UCSD-AML1 (cell line): ENCODE measurements around the gene SYNM.

Experiments used
- DNase-seq: peaks from one replicate; lab custom pipeline; 2025; ENCODE audit not compliant: unreplicated experiment; lab: John Stamatoyannopoulos, UW

The SYNM gene

DNA sequence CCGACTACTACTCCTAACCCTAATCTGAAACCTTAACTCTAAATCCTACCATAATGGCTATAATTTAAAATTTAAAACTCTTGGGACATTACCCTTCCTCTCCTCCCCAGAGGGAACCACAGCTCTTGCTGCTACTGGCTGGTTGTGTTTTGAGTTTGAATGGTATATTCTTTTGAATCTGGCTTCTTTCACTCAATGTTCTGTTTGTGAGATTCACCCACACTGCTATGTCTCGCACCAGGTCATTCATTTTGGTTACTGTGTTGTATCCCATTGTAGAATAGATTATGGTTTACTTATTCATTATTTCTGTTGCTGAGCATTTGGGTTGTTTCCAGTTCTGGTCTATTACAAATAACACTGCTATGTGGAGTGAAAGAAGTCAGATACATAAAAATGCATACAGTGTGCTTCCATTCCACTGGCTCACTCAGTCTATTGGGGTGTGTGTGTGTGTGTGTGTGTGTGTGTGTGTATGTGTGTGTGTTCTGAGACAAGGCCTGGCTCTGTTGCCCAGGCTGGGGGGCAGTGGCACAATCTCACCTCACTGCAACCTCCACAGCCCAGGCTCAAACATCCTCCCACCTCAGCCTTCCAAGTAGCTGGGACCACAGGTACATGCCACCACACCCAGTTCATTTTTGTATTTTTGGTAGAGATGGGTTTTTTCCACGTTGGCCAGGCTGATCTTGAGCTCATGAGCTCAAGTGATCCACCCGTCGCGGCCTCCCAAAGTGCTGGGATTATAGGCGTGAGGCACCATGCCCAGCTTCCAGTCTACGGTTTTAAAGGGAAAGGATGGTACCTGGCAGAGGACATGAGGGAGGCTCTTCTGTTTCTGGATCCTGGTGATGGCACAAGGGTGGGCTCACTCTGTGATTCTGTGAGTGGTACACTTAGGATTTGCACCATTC is 19.2 kb upstream of the SYNM start:
- no peak for DNase-seq

DNA sequence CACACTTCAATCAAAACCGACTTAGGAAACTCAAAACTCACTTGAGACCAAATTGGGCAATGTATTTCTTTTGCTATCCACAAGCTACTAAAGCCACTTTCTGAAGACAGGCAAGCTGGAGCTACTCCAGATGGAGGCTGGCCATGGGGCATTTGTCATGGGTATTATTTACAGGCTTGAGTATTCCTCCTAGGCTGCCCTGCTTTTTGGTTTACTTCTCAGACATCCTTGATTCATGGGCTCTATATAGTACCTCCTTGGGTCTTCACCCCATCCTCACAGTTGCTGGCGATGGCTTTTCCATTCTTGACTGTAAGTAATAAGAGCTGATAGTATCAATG is 18.6 kb upstream of the SYNM start:
- DNase-seq, result no peak

DNA sequence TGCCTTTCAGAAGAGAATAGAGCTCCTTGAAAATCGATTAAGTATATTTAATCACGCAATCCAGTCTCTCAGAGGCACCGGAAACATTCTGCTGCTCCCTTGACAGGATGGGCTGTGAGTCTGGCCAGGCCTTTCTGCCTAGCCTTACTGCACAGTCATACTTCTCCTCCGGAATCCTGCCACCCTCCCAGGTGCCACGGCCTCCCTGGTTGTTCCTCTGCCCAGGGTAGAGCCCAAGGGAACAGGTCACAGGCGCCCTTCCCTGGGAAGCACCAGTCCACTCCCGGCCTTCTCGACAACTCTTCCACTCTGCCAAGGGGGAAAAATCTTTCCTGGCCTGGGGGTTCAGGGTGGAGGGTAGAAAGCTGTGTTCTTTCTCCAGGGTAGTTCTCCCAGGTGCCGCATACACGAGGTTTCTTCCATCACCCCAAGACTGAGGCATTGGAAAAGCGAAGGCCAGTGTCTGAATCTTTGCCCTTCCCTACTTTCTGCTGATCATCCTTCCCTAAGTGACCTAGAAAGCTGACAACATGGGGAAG is 17.4 kb upstream of the SYNM start:
- no peak for DNase-seq

DNA sequence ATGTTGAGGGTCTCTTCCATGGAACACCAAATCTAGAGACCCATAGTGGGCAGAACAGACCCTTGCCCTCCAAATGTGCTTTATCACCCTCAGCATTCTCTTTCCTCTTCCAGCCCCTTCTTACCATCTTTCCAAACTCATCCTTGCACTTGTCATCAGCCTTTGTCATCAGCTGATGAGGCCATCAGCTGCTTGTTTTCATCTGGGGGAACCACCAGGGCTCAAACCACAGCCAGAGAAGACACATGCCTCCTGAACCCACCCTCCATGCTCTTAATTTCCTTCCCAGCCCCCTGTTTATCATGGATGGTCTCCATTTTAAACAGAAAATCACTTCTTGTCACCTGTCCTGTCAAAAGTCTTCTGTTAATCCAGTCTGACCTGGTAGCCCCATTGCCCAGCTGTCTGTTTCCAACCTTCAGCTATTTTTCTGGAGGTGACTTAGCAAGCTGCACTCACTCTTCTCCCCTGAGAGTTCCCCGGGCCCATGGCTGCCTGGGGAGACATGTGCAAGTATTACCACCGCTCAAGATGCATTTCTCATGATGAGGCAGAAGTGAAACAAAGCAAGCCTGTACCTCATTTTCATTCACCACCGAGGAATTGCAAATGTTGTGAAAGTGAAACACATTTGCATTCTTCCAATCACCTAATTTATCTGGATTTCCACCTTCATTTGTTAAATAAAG is 14.7 kb upstream of the SYNM start:
- no peak for DNase-seq

DNA sequence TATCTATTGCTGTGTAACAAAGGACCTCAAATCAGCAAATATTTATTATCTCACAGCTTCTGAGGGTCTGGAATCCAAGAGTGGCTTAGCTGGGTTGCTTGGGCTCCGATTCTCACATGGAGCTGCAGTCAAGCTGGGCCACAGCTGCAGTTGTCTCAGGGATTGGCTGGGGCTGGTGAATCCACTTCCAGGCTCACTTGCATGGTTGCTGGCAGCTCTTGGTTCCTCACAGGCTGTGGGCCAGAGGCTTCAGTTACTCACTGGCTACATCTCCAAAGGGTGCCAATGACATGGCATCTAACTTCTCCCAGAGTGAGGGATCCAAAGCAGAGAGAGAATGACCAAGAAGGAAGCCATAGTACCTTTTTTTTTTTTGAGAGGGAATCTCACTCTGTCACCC is 13.9 kb upstream of the SYNM start:
- no peak for DNase-seq

DNA sequence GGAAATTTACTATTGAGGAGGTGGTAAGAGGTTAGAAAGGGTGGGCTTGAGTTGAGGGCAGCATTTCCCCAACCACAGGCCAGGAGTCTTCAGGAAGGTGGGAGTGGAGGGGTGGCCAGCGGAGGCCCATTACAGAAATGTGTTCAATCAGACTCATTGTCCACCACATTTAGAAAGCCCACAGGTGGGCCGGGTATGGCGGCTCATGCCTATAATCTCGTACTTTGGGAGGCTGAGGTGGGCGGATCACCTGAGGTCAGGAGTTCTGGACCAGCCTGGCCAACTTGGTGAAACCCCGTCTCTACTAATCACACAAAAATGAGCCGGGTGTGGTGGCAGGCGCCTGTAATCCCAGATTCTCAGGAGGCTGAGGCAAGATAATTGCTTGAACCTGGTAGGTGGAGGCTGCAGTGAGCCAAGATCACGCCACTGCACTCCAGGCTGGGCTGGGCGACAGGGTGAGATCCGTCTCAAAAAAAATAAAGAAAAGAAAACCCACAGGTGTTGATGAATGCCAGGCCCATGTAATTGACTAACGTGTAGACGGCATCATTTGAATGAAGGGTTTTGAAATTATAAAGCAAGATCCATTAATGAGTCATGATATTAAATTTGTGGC is 12.2 kb upstream of the SYNM start:
- DNase-seq, result no peak

DNA sequence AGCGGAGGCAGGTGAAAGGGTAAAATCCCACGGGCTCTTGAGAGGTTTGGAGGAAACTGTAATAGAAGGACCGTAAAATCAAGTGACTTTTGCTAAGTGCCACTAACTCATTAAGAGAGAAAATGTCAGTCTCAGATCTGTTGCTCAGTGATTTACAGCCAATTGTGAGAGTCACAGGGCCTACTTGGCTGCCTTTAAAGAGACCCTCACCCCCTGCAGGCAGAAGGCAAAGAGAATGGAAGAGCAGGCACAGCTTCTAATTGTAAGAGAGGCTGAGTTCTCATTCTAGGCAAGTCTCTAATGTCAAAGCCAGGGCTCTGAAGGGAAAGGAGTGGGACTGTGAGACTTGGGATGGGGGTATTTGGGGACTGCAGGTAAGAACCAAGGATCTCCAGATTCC is 9.3 kb upstream of the SYNM start:
- DNase-seq, result no peak

DNA sequence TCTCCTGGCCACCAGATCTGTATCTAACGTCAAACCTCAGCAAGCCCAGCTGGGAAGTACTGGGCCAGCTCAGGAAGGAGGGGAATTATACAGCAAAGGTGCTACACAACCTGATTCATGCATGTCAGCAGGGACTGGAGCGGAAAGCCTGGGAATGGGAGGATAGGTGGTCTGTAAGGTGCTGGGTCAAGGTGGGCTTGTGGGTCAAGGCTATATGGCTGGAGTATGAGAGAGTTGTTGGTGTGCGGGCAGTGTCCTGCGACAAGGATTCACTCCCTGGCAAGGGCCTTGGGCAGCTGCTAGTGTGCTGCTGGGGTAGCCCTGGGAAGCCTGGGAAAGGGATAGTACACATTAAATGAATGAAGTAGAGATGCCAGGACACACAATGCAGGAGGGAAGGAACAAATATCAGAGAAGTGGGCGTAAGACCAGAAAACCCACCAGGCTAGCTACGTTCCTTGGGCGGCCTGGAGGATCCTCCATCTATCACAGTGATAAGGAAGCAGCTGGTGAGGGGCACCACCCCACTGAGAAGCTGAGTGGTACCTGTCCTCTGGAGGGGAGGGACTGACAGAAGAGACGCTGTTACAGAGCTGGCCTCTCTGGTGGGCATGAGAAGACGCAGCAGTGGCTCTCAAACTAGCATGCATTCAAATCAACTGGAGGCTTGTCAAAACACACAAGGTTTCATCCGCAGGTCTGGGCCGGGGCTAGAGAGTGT is 8.5 kb upstream of the SYNM start:
- DNase-seq, result no peak

DNA sequence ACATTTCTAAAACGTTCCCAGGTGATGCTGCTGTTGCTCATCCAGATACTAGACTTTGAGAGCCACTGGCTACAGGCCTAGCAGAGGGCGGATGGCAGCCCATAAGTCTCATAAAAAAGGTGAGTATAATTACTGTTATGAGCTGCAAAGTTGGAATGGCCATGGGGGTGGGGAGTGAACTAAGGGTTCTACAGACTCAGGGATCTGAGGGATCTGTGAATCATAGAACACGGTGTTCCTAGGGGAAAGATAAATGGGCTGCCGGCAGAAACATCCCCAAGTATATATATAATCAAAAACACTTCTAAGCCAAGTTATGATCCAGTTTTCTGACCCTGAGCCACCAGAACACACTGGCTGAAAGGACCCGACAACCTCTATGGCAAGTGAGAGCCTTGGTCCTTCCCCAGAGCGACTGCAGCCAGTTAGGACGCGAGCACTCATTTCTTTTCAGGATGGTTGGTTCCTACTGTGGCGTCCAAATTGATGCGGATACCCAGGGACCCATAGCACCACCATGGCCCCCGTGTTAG is 7.9 kb upstream of the SYNM start:
- DNase-seq, result no peak

DNA sequence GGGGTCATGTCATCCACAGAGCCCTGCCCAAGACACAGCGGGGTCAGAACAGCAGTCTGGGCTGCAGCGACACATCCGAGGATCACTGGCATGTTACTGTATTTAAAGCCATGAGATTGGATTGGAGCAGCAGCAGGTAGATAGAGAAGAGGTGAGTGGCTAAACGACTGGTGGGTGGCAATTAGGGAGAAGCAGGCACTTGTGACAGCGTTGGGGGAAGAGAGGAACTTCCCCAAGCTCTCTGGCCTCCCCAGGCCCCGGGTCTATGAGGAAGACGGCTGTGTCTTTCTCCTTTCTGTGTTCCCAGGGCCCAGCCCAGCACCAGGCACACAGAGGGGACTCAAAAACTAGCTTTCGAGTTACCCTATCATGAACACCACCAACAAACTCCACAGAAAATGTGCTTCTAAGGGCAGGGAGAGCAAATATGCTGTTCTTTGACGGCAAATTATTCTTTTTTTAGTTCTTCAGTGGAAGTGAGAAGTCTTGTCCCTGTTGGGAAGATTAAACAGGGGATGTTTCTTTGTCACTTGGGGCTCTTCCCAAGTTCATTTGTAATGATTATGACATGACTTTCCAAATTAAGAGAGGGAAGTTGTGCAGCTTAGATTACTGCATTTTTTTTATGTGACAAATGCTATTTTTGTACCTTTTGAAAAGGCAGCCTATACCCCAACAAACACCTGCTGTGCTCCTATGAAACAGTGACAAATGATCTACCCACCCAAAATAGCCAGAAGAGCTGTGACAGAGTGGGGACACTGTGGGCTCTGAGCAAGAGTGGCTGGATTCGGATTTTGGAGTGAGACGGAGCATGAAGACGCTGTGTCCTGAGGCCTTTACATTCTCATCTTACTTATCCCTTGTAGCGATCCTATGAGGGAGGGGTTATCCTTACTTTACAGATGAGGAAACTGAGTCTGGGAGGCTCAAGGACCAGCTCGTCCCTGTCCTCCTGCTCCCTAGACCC is 7.2 kb upstream of the SYNM start:
- no peak for DNase-seq

DNA sequence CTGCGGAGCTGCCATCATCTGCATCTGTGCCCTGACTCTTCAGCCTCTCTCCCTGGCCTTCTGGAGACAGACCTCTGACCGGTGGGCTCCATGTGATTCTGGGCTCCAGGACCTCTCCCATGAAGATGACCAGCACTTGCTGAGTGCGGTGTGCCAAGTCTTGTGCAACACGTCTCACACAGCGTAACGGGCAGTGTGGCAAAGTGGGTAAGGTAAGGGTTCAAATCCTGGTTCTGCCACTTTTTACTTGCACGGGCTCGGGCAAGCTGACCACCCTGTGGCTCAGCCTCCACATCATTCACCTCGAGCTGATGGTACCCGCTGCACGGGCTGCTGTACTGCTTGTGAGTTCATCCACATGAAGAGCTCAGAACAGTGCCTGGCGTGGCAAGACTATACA is 6.5 kb upstream of the SYNM start:
- no peak for DNase-seq

DNA sequence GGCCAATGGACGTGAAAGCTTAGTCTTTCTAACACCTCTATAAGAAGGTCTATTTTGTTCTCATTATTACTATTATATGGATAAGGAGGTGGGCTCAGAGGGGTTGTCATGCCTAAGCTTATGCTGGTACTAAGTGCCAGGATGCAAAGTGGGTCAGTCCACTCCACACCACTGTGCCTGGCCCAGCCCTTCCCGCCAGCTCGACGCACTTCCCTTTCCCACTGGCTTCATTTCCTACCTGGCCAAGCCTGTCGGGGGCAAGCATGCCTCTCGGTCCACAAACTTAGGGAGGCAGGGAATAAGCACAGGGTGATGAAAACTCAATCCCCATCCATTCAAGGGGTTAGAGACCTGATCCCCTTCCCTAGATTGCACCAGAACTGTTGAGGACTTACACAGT is 5.9 kb upstream of the SYNM start:
- DNase-seq, result no peak

DNA sequence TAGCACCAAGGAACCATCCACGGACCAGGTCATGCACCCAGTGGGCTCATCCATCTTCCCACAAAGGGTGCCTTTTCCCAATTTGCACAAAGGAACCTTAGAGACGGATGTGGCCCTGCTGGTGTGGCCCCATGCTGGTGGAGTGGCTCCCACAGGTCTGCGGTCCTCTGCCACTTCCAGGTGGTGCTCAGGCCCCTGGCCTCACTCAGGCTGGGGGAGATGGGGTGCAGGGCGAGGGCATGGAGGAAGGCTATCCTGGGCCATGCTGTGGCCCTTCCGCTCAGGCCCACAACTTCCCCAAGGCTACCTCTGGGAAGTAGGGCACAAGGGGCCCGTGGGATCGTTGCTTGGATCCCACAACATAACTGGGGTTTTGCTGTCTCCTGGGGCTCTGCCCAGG is 5.2 kb upstream of the SYNM start:
- DNase-seq, result no peak

DNA sequence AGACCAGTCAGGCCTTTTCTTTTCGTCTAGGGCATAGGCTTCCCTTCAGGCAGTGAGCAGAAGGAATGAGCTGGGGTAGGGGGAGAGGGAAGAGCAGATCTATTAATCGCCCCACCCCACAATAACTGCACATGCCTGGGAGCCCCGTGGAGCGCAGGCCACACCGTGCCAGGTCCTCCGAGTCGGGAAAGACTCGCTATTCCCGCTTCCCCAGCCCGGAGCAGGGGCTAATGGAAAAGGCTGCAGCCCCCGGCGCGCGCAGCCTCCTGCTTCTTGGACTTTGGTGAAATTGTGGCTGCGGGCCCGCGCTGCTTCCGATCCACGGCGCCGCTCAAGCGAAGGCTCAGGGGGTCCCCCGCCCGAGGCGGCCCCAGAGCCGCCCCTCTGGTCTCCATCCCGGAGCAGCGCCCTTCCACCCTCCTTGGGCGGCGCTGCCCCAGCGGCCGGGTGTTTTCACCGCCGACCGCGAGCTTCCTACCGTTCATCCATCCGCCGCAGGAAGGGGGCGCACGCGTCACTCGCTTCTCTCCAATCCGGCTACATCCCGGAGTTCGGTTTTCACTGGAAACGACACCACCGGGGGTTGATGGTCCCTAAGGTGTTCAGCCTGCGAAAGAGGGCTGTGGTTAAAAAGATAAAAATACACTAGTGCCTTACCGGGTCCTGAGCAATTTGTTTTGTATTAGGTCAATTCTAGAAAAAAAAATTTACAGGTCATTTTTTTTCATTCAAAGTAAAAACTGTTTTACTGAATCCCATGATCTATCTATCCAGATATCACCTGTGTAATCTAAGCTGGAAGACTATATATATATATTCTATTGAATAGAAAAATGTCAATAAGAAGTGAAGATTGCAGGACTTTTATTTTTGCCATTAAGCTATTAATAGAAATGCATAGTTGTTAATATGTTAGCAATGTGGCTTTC is 4.4 kb upstream of the SYNM start:
- DNase-seq, result peak; percentile 62

DNA sequence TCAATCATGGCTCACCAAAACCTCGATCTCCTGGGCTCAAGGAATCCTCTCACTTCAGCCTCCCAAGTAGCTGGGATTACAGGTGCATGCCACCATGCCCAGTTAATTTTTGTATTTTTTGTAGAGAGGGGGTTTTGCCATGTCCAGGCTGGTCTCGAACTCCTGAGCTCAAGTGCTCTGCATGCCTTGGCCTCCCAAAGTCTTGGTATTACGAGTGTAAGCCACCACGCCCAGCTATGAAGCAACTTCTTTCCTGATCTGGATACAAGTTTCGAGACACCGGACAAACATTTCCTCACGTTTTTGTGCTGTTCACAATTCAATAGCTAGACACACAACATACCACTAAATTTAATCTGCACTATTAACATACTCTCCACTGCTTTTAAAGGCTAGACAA is 3.4 kb upstream of the SYNM start:
- no peak for DNase-seq

DNA sequence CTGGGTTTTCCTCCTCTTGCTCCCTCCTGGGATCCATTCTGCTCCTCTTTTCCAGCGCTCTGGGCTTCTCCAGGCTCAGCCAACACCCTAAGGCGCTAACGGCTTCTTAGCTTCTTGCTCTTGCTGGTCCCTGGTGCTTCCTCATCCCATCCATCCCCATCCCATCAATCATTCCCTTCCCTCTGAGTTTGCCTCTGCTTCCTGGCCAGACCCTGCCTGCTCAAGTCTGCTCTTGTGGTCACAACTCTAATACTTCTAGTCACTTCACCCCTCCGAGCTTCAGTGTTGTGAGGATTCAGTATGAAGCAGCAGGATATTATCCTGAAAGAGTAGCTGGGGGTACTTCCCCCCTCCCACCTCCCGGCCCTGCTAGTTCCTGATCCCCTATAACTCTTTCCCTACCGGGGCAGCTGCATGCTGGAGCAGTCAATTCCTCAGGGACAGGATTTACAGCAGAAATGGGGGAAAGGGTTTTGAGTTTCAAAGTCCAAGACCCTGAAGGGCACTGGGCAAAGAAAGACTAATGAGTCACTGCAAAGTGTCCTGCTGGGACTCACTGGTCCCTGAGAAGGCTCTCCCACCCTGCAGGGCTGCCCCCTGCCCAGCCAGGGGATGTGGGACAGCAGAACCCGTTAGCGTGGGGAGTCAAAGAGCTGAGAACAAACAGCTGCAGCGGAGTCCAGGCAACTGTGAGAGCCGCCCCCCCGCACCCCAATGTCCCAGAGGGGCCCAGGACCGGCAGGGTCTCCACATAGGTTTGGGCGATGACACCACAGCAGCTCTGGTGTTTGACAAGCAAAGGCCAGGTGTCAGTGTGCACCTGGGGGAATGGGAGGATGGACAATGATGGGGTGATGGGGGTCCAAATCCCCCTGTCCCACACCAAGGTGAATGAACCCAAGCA is 2.3 kb upstream of the SYNM start:
- DNase-seq, result no peak

DNA sequence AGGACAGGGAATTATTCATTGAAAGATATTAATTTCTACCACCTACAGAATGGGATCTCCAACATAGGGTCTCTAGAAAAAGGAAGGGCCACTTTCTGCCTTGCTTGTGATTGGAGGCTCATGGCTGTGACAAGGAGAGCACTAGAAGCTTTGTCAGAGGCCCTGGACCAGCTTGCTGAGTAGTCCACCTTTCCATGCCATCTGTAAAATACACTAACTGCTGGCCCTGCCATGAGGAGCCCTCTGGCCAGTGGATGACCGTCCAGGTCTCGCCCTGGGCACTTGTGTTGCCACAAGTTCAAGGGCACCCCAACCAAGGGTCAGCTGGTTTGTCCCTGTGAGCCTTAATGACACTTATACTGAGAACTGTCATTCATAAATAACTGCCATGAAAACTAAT is 1.6 kb upstream of the SYNM start:
- DNase-seq, result no peak
